Activated T-cell treated with anti-CD3 and anti-CD28 coated beads, Interleukin-2, amount 50 U/mL, for 24 hours (primary cell): ENCODE results near the gene MANBA.

Experiments used
- DNase-seq: peaks from one replicate; pipeline ENCODE4 v3.0.0-alpha.2; 2020
- H3K27ac Mint-ChIP-seq: 2 replicates; pipeline ENCODE4 v1.8.0; 2020; ENCODE audit warnings: mild to moderate bottlenecking, mixed read lengths
- H3K27me3 Mint-ChIP-seq: 2 replicates; pipeline ENCODE4 v1.8.0; 2020; ENCODE audit warnings: mixed read lengths
- H3K36me3 Mint-ChIP-seq: 2 replicates; pipeline ENCODE4 v1.8.0; 2020; ENCODE audit warnings: low read depth, mixed read lengths
- H3K4me1 Mint-ChIP-seq: 2 replicates; pipeline ENCODE4 v1.8.0; 2020; ENCODE audit warnings: low read depth, mixed read lengths
- H3K4me3 Mint-ChIP-seq: 2 replicates; pipeline ENCODE4 v1.8.0; 2020; ENCODE audit warnings: mild to moderate bottlenecking, moderate library complexity, mixed read lengths
- H3K9me3 Mint-ChIP-seq: 2 replicates; pipeline ENCODE4 v1.8.0; 2020; ENCODE audit warnings: mixed read lengths

Gene MANBA

GRCh38 chr4:102687373-102687981 is 73.3 kb downstream of the MANBA start:
- H3K36me3 Mint-ChIP-seq = peaks cover 6% of the 10 kb centered on the region
- H3K27me3 Mint-ChIP-seq = no peaks in the 10 kb centered on the region
- H3K4me1 Mint-ChIP-seq = no peaks in the 10 kb centered on the region
- H3K27ac Mint-ChIP-seq = no peak overlapping the region
- no peak for DNase-seq
- H3K4me3 Mint-ChIP-seq = no peak overlapping the region
- H3K9me3 Mint-ChIP-seq = no peaks in the 10 kb centered on the region

GRCh38 chr4:102685768-102686167 is 75.0 kb downstream of the MANBA start:
- H3K27me3 Mint-ChIP-seq = no peaks in the 10 kb centered on the region
- H3K36me3 Mint-ChIP-seq = peaks cover 15% of the 10 kb centered on the region
- no peak for DNase-seq
- H3K4me1 Mint-ChIP-seq = no peaks in the 10 kb centered on the region
- no peaks in the 10 kb centered on the region for H3K9me3 Mint-ChIP-seq
- no peak overlapping the region for H3K27ac Mint-ChIP-seq
- H3K4me3 Mint-ChIP-seq = no peak overlapping the region

DNA sequence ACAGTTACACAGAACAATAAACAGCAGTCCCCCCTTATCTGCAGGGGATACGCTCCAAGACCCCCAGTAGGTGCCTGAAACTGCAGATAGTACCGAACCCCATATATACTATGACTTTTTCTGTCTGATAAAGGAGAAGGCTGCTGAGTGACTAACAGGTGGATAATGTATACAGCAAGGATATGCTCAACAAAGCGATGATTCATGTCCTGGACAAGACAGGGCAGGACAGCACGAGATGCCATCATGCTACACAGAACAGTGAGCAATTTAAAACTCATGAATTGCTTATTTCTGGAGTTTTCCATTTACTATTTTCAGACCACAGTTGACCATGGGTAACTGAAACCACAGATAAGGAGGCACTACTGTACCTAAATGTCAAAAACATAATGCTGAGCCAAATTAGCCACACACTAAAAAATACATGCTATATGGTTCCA is 76.1 kb downstream of the MANBA start:
- H3K4me3 Mint-ChIP-seq = no peak overlapping the region
- no peak overlapping the region for H3K27ac Mint-ChIP-seq
- H3K36me3 Mint-ChIP-seq = peaks cover 20% of the 10 kb centered on the region
- H3K4me1 Mint-ChIP-seq = no peaks in the 10 kb centered on the region
- H3K9me3 Mint-ChIP-seq = no peaks in the 10 kb centered on the region
- H3K27me3 Mint-ChIP-seq = no peaks in the 10 kb centered on the region
- DNase-seq = no peak

DNA sequence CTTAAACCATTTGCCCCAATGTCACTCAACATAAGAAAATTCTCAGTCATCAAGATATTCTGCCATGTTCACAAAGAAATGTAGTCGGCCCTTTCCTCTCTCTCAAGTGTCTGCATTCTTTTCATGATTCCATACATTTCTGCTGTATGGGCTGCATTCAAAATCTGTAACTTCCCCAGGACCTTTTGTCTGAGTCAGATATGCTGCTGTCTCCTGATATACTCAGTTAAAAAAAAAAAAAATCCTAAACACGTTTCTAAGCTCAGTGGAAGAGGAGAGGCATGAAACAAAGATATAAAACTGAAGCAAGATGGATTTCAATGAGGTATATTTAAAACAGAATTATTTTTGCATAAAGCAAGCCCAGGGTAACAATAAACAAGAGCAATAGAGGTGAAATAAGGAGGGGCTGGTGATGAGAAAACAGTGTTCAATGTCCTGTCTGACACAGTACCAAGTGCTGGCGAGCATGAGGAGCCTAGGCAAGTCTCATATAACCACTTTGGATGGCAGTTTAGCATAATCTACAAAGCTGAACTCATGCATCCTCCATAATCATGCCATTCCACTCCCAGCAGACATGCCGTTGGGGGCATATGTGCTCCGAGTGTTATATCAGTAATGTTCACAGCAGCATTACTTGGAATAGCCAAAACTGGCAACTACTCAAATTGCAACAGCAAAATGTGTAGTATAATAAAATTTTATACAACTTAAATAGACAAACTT is 76.7 kb downstream of the MANBA start:
- Mint-ChIP-seq H3K4me3 (no peak overlapping the region), H3K36me3 (peaks cover 23% of the 10 kb centered on the region), H3K4me1 (no peaks in the 10 kb centered on the region), H3K27ac (no peak overlapping the region), H3K27me3 (no peaks in the 10 kb centered on the region), H3K9me3 (no peaks in the 10 kb centered on the region)
- DNase-seq = no peak

DNA sequence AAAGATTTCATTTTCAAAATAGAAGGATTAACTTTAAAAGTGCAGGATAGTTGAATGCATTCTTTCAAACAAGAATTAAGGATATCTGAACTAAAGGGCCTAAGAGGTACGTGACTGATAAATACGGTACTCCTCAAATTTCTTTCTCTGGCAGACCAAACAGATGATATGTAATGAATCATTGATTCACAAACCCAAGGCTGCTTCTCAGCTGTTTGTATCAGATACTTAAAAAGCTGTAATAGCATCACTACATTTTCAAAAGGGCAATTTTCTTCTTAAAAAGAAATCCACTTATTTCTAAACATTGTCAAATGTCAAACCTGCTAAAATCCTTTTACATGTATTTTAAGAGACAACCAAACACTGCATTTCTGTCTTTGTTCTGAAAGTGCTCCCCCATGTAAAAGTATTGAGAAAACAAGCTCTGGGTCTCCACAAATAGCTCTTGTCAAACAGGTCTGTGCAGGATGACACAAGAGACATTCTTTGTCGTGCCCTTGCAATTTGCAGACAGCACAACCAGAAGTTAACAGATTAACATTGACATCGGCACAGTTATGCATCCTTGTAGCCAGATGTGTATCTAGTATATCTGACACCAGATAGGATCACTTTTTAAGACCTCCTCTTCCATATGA is 82.0 kb downstream of the MANBA start:
- no peaks in the 10 kb centered on the region for H3K9me3 Mint-ChIP-seq
- DNase-seq = no peak
- peaks cover 10% of the 10 kb centered on the region for H3K4me1 Mint-ChIP-seq
- H3K27ac Mint-ChIP-seq = no peak overlapping the region
- H3K27me3 Mint-ChIP-seq = no peaks in the 10 kb centered on the region
- no peak overlapping the region for H3K4me3 Mint-ChIP-seq
- H3K36me3 Mint-ChIP-seq = peaks cover 25% of the 10 kb centered on the region

GRCh38 chr4:102678107-102678506 is 82.7 kb downstream of the MANBA start:
- no peak overlapping the region for H3K27ac Mint-ChIP-seq
- H3K36me3 Mint-ChIP-seq = peaks cover 25% of the 10 kb centered on the region
- H3K4me1 Mint-ChIP-seq = peaks cover 13% of the 10 kb centered on the region
- no peaks in the 10 kb centered on the region for H3K9me3 Mint-ChIP-seq
- H3K27me3 Mint-ChIP-seq = no peaks in the 10 kb centered on the region
- H3K4me3 Mint-ChIP-seq = no peak overlapping the region
- DNase-seq = no peak

- Mint-ChIP-seq H3K4me3 (no peak overlapping the region), H3K9me3 (no peaks in the 10 kb centered on the region), H3K4me1 (peaks cover 13% of the 10 kb centered on the region), H3K27ac (no peak overlapping the region), H3K27me3 (no peaks in the 10 kb centered on the region), H3K36me3 (peaks cover 15% of the 10 kb centered on the region)
- no peak for DNase-seq
These were observed 85.6 kb downstream of the MANBA start for GRCh38 chr4:102675141-102675540.

GRCh38 chr4:102667001-102667400 is 93.8 kb downstream of the MANBA start:
- Mint-ChIP-seq H3K36me3 (peaks cover 35% of the 10 kb centered on the region), H3K4me3 (no peak overlapping the region), H3K4me1 (no peaks in the 10 kb centered on the region), H3K9me3 (no peaks in the 10 kb centered on the region), H3K27me3 (no peaks in the 10 kb centered on the region), H3K27ac (no peak overlapping the region)
- no peak for DNase-seq

GRCh38 chr4:102665527-102665926 is 95.2 kb downstream of the MANBA start:
- Mint-ChIP-seq H3K4me1 (no peaks in the 10 kb centered on the region), H3K36me3 (peaks cover 39% of the 10 kb centered on the region), H3K27me3 (no peaks in the 10 kb centered on the region), H3K27ac (no peak overlapping the region), H3K4me3 (no peak overlapping the region), H3K9me3 (no peaks in the 10 kb centered on the region)
- no peak for DNase-seq

GRCh38 chr4:102663073-102663472 is 97.7 kb downstream of the MANBA start:
- Mint-ChIP-seq H3K4me3 (no peak overlapping the region), H3K4me1 (no peaks in the 10 kb centered on the region), H3K36me3 (peaks cover 26% of the 10 kb centered on the region), H3K9me3 (no peaks in the 10 kb centered on the region), H3K27me3 (no peaks in the 10 kb centered on the region), H3K27ac (no peak overlapping the region)
- no peak for DNase-seq

GRCh38 chr4:102657206-102657605 is 103.6 kb downstream of the MANBA start:
- no peak for DNase-seq
- Mint-ChIP-seq H3K27ac (no peak overlapping the region), H3K27me3 (no peaks in the 10 kb centered on the region), H3K9me3 (no peaks in the 10 kb centered on the region), H3K4me1 (no peaks in the 10 kb centered on the region), H3K36me3 (peaks cover 7% of the 10 kb centered on the region), H3K4me3 (no peak overlapping the region)

- DNase-seq = no peak
- Mint-ChIP-seq H3K4me3 (no peak overlapping the region), H3K27me3 (no peaks in the 10 kb centered on the region), H3K9me3 (no peaks in the 10 kb centered on the region), H3K36me3 (peaks cover 32% of the 10 kb centered on the region), H3K27ac (no peak overlapping the region), H3K4me1 (peaks cover 13% of the 10 kb centered on the region)
These were observed 113.7 kb downstream of the MANBA start for GRCh38 chr4:102647117-102647516.

GRCh38 chr4:102642631-102643298 is 118.0 kb downstream of the MANBA start:
- Mint-ChIP-seq H3K4me3 (no peak overlapping the region), H3K4me1 (peaks cover 21% of the 10 kb centered on the region), H3K27me3 (no peaks in the 10 kb centered on the region), H3K9me3 (no peaks in the 10 kb centered on the region), H3K36me3 (peaks cover 27% of the 10 kb centered on the region), H3K27ac (no peak overlapping the region)
- DNase-seq = no peak

DNA sequence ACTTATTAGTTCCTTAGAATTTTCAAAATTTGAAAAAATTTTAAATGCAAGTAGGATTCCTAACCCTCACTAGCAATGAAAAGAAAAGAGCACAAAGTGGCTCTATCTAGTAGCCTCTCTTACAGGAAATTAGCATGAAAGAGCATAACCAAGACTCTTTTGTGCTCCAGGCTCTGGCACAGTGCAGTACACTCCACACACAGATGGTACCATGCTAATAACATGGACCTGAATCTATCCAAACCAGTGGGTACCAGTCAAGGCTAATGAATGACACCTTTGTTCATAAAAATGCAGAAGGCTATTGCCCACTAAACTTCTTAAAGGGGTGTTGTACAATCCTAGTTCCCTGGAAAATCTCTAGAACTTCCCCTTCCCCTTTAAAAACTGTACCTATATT is 119.0 kb downstream of the MANBA start:
- peaks cover 35% of the 10 kb centered on the region for H3K36me3 Mint-ChIP-seq
- H3K27me3 Mint-ChIP-seq = no peaks in the 10 kb centered on the region
- H3K4me3 Mint-ChIP-seq = no peak overlapping the region
- no peaks in the 10 kb centered on the region for H3K9me3 Mint-ChIP-seq
- DNase-seq = no peak
- no peak overlapping the region for H3K27ac Mint-ChIP-seq
- H3K4me1 Mint-ChIP-seq = peaks cover 12% of the 10 kb centered on the region

GRCh38 chr4:102640669-102641068 is 120.1 kb downstream of the MANBA start:
- no peaks in the 10 kb centered on the region for H3K9me3 Mint-ChIP-seq
- DNase-seq = no peak
- H3K4me3 Mint-ChIP-seq = no peak overlapping the region
- H3K4me1 Mint-ChIP-seq = peaks cover 8% of the 10 kb centered on the region
- H3K36me3 Mint-ChIP-seq = peaks cover 39% of the 10 kb centered on the region
- H3K27me3 Mint-ChIP-seq = no peaks in the 10 kb centered on the region
- no peak overlapping the region for H3K27ac Mint-ChIP-seq
